Natural killer cell (primary cell): ENCODE measurements around the gene CEP170B. TPM values are rescaled to one million over a fixed set of nuclear protein-coding genes. Genes with fewer than 3 reads are reported as not detected.

Experiments used
- ATAC-seq, 3 donors: fragments of 150-1000 bp in 2 of 3; fragments of 200-7000 bp in 1 of 3; cut with Tn5 transposase; 1 replicate in 1 of 3; 2 replicates in 2 of 3; pipeline ENCODE4 v1.10.0; 2021; ENCODE audit warnings: mild to moderate bottlenecking in 2 of 3, moderate library complexity in 2 of 3
- DNase-seq, 2 donors: peaks; one replicate each; pipeline versions ENCODE4 v3.0.0 to v3.0.0-alpha.2; 2013 to 2021; ENCODE audit warnings: mixed read lengths in 1 of 2
- H3K27ac ChIP-seq: one replicate; pipeline ENCODE4 v1.5.1; 2013; ENCODE audit warnings: mild to moderate bottlenecking, low read length
- H3K27me3 ChIP-seq: one replicate; pipeline ENCODE4 v1.6.1; 2013; ENCODE audit warnings: low read length; ENCODE audit not compliant: control insufficient read depth, insufficient read depth
- H3K36me3 ChIP-seq: one replicate; pipeline ENCODE4 v1.6.1; 2013; ENCODE audit warnings: low read length; ENCODE audit not compliant: control insufficient read depth, insufficient read depth
- H3K4me1 ChIP-seq: one replicate; pipeline ENCODE4 v1.6.1; 2013; ENCODE audit warnings: low read length; ENCODE audit not compliant: control insufficient read depth, insufficient read depth
- H3K4me3 ChIP-seq: one replicate; pipeline ENCODE4 v1.5.1; 2013; ENCODE audit warnings: low read length
- H3K9me3 ChIP-seq: one replicate; pipeline ENCODE4 v1.6.1; 2013; ENCODE audit warnings: low read length; ENCODE audit not compliant: control insufficient read depth, insufficient read depth
- H3K27ac Mint-ChIP-seq, 2 donors: one replicate each; pipeline ENCODE4 v1.8.0; 2022; ENCODE audit warnings: mild to moderate bottlenecking in 2 of 2, mixed read lengths in 2 of 2, moderate library complexity in 1 of 2
- H3K27me3 Mint-ChIP-seq, 2 donors: one replicate each; pipeline ENCODE4 v1.8.0; 2022; ENCODE audit warnings: low read depth in 2 of 2, mixed read lengths in 2 of 2
- H3K36me3 Mint-ChIP-seq: one replicate; pipeline ENCODE4 v1.8.0; 2022; ENCODE audit warnings: mixed read lengths
- H3K4me1 Mint-ChIP-seq, 2 donors: one replicate each; pipeline ENCODE4 v1.8.0; 2022; ENCODE audit warnings: mixed read lengths in 2 of 2
- H3K4me3 Mint-ChIP-seq: one replicate; pipeline ENCODE4 v1.8.0; 2022; ENCODE audit warnings: mild to moderate bottlenecking, moderate library complexity, mixed read lengths
- H3K9me3 Mint-ChIP-seq, 2 donors: one replicate each; pipeline ENCODE4 v1.8.0; 2022; ENCODE audit warnings: mixed read lengths in 2 of 2
- WGBS: methylation state at CpG from one replicate; pipeline ENCODE4 v1.1.7; 2013; ENCODE audit warnings: missing lambda C conversion rate; ENCODE audit not compliant: insufficient coverage; 5-methylcytosine and 5-hydroxymethylcytosine counted together
- intact Hi-C: fragments of 100-400 bp; cut with micrococcal nuclease; formaldehyde crosslinking; loops from one replicate; pipeline ENCODE4 v1.14.2; 2022
- total RNA-seq, 4 donors: library from RNA; stranded (reverse); fragments of 120-200 nt in 1 of 4; gene quantifications; one replicate each; pipeline versions ENCODE4 v1.2.3 to v1.2.4, GENCODE V29; 2013 to 2022
- TF ChIP-seq, protein P1 (sequence below): fragments of 200-600 bp; IDR thresholded peaks from one replicate; pipeline ENCODE4 v1.8.0; 2022; ENCODE audit warnings: antibody characterized with exemption

Gene CEP170B
- total RNA-seq, 3 donors from 2014 or later (not counting 1 experiment from before 2014, with no cell fraction given): 0.24 to 0.72 (median 0.30) TPM

DNA sequence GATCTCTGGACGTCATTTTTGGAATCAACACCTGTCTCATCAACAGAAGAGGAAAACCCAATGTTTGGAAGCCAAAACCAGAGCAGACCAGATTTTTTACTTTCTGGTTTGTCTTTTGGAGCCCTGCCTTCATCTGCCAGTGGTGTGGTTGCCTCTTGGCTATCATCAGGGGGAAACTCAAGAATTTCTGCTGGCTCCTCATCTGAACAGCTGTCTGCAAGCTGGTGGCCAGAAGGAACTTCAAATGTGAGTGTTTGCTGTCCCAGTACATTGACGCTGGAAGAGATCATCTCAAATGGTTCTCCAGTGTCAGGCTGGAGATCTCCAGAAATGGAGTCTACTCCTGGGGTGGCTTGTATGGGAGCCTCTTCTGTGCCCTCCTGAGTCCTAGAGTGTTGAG is 73.4 kb downstream of the CEP170B start:
- peaks cover 8% of the 10 kb centered on the region for H3K4me1 ChIP-seq
- WGBS: 73% methylated on average over 2 of the region's 2 CpGs
- peaks cover 5% of the 10 kb centered on the region for H3K27me3 ChIP-seq
- H3K27ac ChIP-seq: no peak overlapping the region
- TF ChIP-seq, protein P1, sequence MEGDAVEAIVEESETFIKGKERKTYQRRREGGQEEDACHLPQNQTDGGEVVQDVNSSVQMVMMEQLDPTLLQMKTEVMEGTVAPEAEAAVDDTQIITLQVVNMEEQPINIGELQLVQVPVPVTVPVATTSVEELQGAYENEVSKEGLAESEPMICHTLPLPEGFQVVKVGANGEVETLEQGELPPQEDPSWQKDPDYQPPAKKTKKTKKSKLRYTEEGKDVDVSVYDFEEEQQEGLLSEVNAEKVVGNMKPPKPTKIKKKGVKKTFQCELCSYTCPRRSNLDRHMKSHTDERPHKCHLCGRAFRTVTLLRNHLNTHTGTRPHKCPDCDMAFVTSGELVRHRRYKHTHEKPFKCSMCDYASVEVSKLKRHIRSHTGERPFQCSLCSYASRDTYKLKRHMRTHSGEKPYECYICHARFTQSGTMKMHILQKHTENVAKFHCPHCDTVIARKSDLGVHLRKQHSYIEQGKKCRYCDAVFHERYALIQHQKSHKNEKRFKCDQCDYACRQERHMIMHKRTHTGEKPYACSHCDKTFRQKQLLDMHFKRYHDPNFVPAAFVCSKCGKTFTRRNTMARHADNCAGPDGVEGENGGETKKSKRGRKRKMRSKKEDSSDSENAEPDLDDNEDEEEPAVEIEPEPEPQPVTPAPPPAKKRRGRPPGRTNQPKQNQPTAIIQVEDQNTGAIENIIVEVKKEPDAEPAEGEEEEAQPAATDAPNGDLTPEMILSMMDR: no peak
- no peaks in the 10 kb centered on the region for H3K36me3 Mint-ChIP-seq
- peaks cover 0 to 5% of the 10 kb centered on the region in 2 donors for H3K4me1 Mint-ChIP-seq
- H3K4me3 Mint-ChIP-seq: no peak overlapping the region
- H3K27me3 Mint-ChIP-seq: peaks cover 12 to 28% of the 10 kb centered on the region in 2 donors
- H3K36me3 ChIP-seq: no peaks in the 10 kb centered on the region
- no peaks in the 10 kb centered on the region for H3K9me3 ChIP-seq
- intact Hi-C loops: no loop called here
- no peak for ATAC-seq
- DNase-seq: no peak
- no peak overlapping the region for H3K4me3 ChIP-seq
- H3K9me3 Mint-ChIP-seq: no peaks in the 10 kb centered on the region
- H3K27ac Mint-ChIP-seq: no peak overlapping the region

DNA sequence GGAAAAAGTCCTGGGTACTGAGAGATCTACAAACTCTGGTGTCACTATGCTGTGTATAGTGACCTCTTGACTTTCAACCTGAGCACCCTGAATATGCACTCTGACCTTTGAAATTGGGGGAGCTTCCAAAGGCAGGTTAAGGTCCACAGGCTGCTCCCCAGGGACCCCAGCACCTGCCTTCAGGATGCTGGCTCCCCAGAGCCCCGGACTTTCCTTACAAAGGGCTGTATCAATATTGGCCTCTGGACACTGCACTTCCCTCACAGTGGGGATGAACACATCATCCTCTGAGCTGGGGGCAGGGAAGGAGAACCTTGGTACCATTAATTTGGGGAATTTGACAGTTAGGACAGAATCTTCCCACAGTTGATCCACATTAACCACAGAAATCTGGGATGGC is 73.9 kb downstream of the CEP170B start:
- no peak overlapping the region for H3K4me3 ChIP-seq
- H3K4me1 ChIP-seq: peaks cover 8% of the 10 kb centered on the region
- H3K9me3 ChIP-seq: no peaks in the 10 kb centered on the region
- Mint-ChIP-seq H3K27ac (no peak overlapping the region), H3K36me3 (no peaks in the 10 kb centered on the region), H3K27me3 (peaks cover 12 to 28% of the 10 kb centered on the region in 2 donors), H3K4me1 (peaks cover 0 to 5% of the 10 kb centered on the region in 2 donors), H3K4me3 (no peak overlapping the region), H3K9me3 (no peaks in the 10 kb centered on the region)
- H3K27me3 ChIP-seq: peaks cover 5% of the 10 kb centered on the region
- TF ChIP-seq, protein P1: no peak
- 77% methylated on average over 1 of the region's 1 CpG for WGBS
- intact Hi-C loops: no loop called here
- H3K36me3 ChIP-seq: no peaks in the 10 kb centered on the region
- H3K27ac ChIP-seq: no peak overlapping the region
- ATAC-seq: no peak
- DNase-seq: no peak

DNA sequence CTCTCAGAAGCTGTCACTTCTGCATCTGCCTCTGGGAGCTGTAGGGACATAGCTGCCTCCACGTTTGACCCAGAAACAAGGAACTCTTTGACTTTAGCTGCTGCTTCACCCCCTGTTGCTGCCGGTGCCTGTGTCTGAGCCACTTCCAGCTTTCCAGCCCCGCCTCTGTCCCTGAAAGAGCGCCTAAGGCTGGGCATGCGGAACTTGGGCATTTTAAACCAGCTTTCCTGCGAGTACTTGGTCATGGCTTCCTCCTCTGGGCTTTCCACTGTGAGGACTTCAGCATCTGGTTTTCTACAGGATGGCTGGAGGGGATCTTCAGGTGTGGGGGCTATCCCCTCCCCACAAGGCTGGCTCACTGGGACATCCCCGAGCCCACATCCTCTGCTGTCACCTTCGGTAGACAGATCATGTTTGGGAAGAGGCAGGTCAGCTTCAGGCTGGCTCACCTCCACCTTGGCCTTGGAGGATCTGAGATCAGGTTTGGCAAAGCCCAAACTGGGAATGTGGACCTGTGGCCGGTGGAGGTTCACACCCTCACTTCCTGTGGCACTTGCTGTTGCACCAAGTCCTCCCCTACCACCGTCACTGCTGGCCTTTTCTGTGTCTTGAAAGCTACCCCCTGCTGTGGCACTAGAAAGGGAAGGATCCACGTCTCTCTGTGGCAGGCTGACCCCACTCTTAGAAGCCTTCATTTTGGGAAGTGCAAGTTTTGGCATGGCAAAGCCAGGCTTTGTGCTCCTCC is 74.8 kb downstream of the CEP170B start:
- WGBS: 75% methylated on average over 11 of the region's 11 CpGs
- DNase-seq: no peak
- H3K27me3 Mint-ChIP-seq: peaks cover 5 to 28% of the 10 kb centered on the region in 2 donors

More for the DNA sequence above, 74.8 kb downstream of the CEP170B start:
- H3K36me3 ChIP-seq: no peaks in the 10 kb centered on the region
- no peaks in the 10 kb centered on the region for H3K9me3 ChIP-seq
- H3K4me3 Mint-ChIP-seq: no peak overlapping the region
- no peak overlapping the region for H3K27ac Mint-ChIP-seq
- no peaks in the 10 kb centered on the region for H3K9me3 Mint-ChIP-seq
- H3K27me3 ChIP-seq: no peaks in the 10 kb centered on the region
- no peaks in the 10 kb centered on the region for H3K4me1 Mint-ChIP-seq
- no peak overlapping the region for H3K27ac ChIP-seq
- peaks cover under 1% of the 10 kb centered on the region for H3K4me1 ChIP-seq
- H3K36me3 Mint-ChIP-seq: no peaks in the 10 kb centered on the region
- intact Hi-C loops: no loop called here
- H3K4me3 ChIP-seq: no peak overlapping the region
- no peak for ATAC-seq
- TF ChIP-seq, protein P1: no peak
